ENCODE results near the gene BARD1. TPM values are rescaled to one million over a fixed set of nuclear protein-coding genes. Genes with fewer than 3 reads are reported as not detected.
"Not testable (repeated sequence)": the region's sequence is repeated elsewhere in the genome, so short reads cannot be mapped to it uniquely, and the experiment has no call there.

Gene BARD1
- total and polyA plus RNA-seq, 2 donors (not counting 1 experiment from before 2014, with no cell fraction given), result 4.3 to 20.7 TPM

- POLR2A ChIA-PET, result no interaction called here
- ATAC-seq (ENCODE audit: low read depth) (no peak), DNase-seq (no peak)
- Histone ChIP-seq H3K4me2 (replicated peaks; ENCODE audit: low read depth, low read length, poor library complexity, severe bottlenecking) (no peak overlapping the region), H3K27me3 (replicated peaks in 1 of 4; ENCODE audit: control extremely low read depth in 1 of 4, control insufficient read depth in 3 of 4, insufficient read depth in 4 of 4, low read length in 3 of 4) (no peaks in the 10 kb centered on the region), H3K36me3 (replicated peaks in 1 of 2; ENCODE audit: control extremely low read depth in 1 of 2, control insufficient read depth in 1 of 2, extremely low read depth in 1 of 2, insufficient read depth in 2 of 2, low read length in 1 of 2) (no peaks in the 10 kb centered on the region), H3K27ac (ENCODE audit: low read length in 2 of 2) (no peak overlapping the region), H4K20me1 (ENCODE audit: control insufficient read depth, insufficient read depth, low read length, poor library complexity, severe bottlenecking) (no peaks in the 10 kb centered on the region), H2AFZ (ENCODE audit: insufficient read depth, low read depth, low read length, poor library complexity, severe bottlenecking) (no peak overlapping the region), H3K79me2 (ENCODE audit: control insufficient read depth, insufficient read depth, low read length) (no peaks in the 10 kb centered on the region), H3K4me3 (ENCODE audit: control extremely low read depth in 1 of 5, extremely low read depth in 1 of 5, insufficient read depth in 1 of 5, low read depth in 2 of 5, low read length in 4 of 5) (no peak overlapping the region), H3K9me3 (ENCODE audit: control extremely low read depth in 1 of 3, control insufficient read depth in 2 of 3, insufficient read depth in 1 of 3, low read length in 2 of 3) (peaks cover 0 to 11% (median 7%) of the 10 kb centered on the region in 3 donors), H3K4me1 (ENCODE audit: control insufficient read depth in 2 of 2, insufficient read depth in 2 of 2, low read length in 2 of 2) (no peaks in the 10 kb centered on the region), H3K9ac (ENCODE audit: low read length) (no peak overlapping the region)
- CTCF ChIA-PET, result no interaction called here
- no peak overlapping the region for H3K27ac Mint-ChIP-seq
- H3K4me1 Mint-ChIP-seq, result no peaks in the 10 kb centered on the region
- intact Hi-C loops (cut with micrococcal nuclease), result no loop called here
- H3K27me3 Mint-ChIP-seq, result no peaks in the 10 kb centered on the region
- TF ChIP-seq EZH2 (IDR thresholded peaks at IDR 0.05; ENCODE audit: borderline replicate concordance, insufficient read depth, low read depth, low read length, poor library complexity, severe bottlenecking), result no peak
- H3K9me3 Mint-ChIP-seq (ENCODE audit: insufficient read depth), result peaks cover 2% of the 10 kb centered on the region
- H3K4me3 Mint-ChIP-seq, result no peak overlapping the region
These were observed 112.8 kb downstream of the BARD1 start for GRCh38 chr2:214696681-214697080.

- Mint-ChIP-seq H3K9me3 (ENCODE audit: insufficient read depth) (peaks cover 2% of the 10 kb centered on the region), H3K27ac (no peak overlapping the region), H3K4me1 (no peaks in the 10 kb centered on the region), H3K27me3 (no peaks in the 10 kb centered on the region), H3K4me3 (no peak overlapping the region)
- H3K27me3 ChIP-seq (replicated peaks in 1 of 4; ENCODE audit: control extremely low read depth in 1 of 4, control insufficient read depth in 3 of 4, insufficient read depth in 4 of 4, low read length in 3 of 4), result no peaks in the 10 kb centered on the region
- no peak overlapping the region for H2AFZ ChIP-seq (ENCODE audit: insufficient read depth, low read depth, low read length, poor library complexity, severe bottlenecking)
- TF ChIP-seq CTCF (IDR thresholded peaks at IDR 0.05), result no peak
- no peak for TF ChIP-seq EZH2 (IDR thresholded peaks at IDR 0.05; ENCODE audit: borderline replicate concordance, insufficient read depth, low read depth, low read length, poor library complexity, severe bottlenecking)
- H3K9me3 ChIP-seq (ENCODE audit: control extremely low read depth in 1 of 3, control insufficient read depth in 2 of 3, insufficient read depth in 1 of 3, low read length in 2 of 3), result peaks cover 0 to 11% (median 2%) of the 10 kb centered on the region in 3 donors
- no peak overlapping the region for H3K27ac ChIP-seq (ENCODE audit: low read length in 2 of 2)
- H3K4me2 ChIP-seq (replicated peaks; ENCODE audit: low read depth, low read length, poor library complexity, severe bottlenecking), result no peak overlapping the region
- DNase-seq (no peak), ATAC-seq (ENCODE audit: low read depth) (no peak)
- no CpG with 5 or more reads among the region's 1 CpG for WGBS (ENCODE audit: insufficient coverage)
- H4K20me1 ChIP-seq (ENCODE audit: control insufficient read depth, insufficient read depth, low read length, poor library complexity, severe bottlenecking), result no peaks in the 10 kb centered on the region
- ChIA-PET POLR2A (no interaction called here), CTCF (no interaction called here)
- H3K4me3 ChIP-seq (ENCODE audit: control extremely low read depth in 1 of 5, extremely low read depth in 1 of 5, insufficient read depth in 1 of 5, low read depth in 2 of 5, low read length in 4 of 5), result no peak overlapping the region
- intact Hi-C loops (cut with micrococcal nuclease), result no loop called here
- H3K36me3 ChIP-seq (replicated peaks in 1 of 2; ENCODE audit: control extremely low read depth in 1 of 2, control insufficient read depth in 1 of 2, extremely low read depth in 1 of 2, insufficient read depth in 2 of 2, low read length in 1 of 2), result no peaks in the 10 kb centered on the region
- H3K9ac ChIP-seq (ENCODE audit: low read length), result no peak overlapping the region
- H3K4me1 ChIP-seq (ENCODE audit: control insufficient read depth in 2 of 2, insufficient read depth in 2 of 2, low read length in 2 of 2), result no peaks in the 10 kb centered on the region
- no peaks in the 10 kb centered on the region for H3K79me2 ChIP-seq (ENCODE audit: control insufficient read depth, insufficient read depth, low read length)
These were observed 113.7 kb downstream of the BARD1 start for GRCh38 chr2:214695789-214696188.

GRCh38 chr2:214683557-214683956 is 125.9 kb downstream of the BARD1 start:
- H2AFZ ChIP-seq (ENCODE audit: insufficient read depth, low read depth, low read length, poor library complexity, severe bottlenecking); H3K27me3 Mint-ChIP-seq; H3K27me3 ChIP-seq (replicated peaks in 1 of 4; ENCODE audit: control extremely low read depth in 1 of 4, control insufficient read depth in 3 of 4, insufficient read depth in 4 of 4, low read length in 3 of 4); H3K4me3 ChIP-seq (ENCODE audit: control extremely low read depth in 1 of 5, extremely low read depth in 1 of 5, insufficient read depth in 1 of 5, low read depth in 2 of 5, low read length in 4 of 5); H3K9me3 ChIP-seq (ENCODE audit: control extremely low read depth in 1 of 3, control insufficient read depth in 2 of 3, insufficient read depth in 1 of 3, low read length in 2 of 3); intact Hi-C loops (cut with micrococcal nuclease); POLR2A ChIA-PET; H3K36me3 ChIP-seq (replicated peaks in 1 of 2; ENCODE audit: control extremely low read depth in 1 of 2, control insufficient read depth in 1 of 2, extremely low read depth in 1 of 2, insufficient read depth in 2 of 2, low read length in 1 of 2); ATAC-seq (ENCODE audit: low read depth); H3K4me1 ChIP-seq (ENCODE audit: control insufficient read depth in 2 of 2, insufficient read depth in 2 of 2, low read length in 2 of 2); H3K27ac ChIP-seq (ENCODE audit: low read length in 2 of 2); H4K20me1 ChIP-seq (ENCODE audit: control insufficient read depth, insufficient read depth, low read length, poor library complexity, severe bottlenecking); H3K4me1 Mint-ChIP-seq; CTCF ChIA-PET; H3K9me3 Mint-ChIP-seq (ENCODE audit: insufficient read depth); H3K79me2 ChIP-seq (ENCODE audit: control insufficient read depth, insufficient read depth, low read length): not testable (repeated sequence)
- H3K27ac Mint-ChIP-seq, result peak overlapping the region; percentile 5
- peak overlapping the region; percentile 73 for H3K4me3 Mint-ChIP-seq
- DNase-seq, result peak; percentile 4
- Histone ChIP-seq H3K4me2 (replicated peaks; ENCODE audit: low read depth, low read length, poor library complexity, severe bottlenecking) (peak overlapping the region; percentile 44), H3K9ac (ENCODE audit: low read length) (peak overlapping the region; percentile 39)
- WGBS (ENCODE audit: insufficient coverage), result no CpG with 5 or more reads among the region's 12 CpGs
